GM18502 (cell line): Measurements from ENCODE around the gene FAM237B.
"Not testable (repeated sequence)": the region's sequence is repeated elsewhere in the genome, so short reads cannot be mapped to it uniquely, and the experiment has no call there.

Experiments
- ATAC-seq: cut with Tn5 transposase; IDR thresholded peaks from one replicate; pipeline ENCODE4 v1.9.1; 2021; ENCODE audit warnings: mild to moderate bottlenecking; ENCODE audit not compliant: unreplicated experiment, poor library complexity

Gene FAM237B

DNA sequence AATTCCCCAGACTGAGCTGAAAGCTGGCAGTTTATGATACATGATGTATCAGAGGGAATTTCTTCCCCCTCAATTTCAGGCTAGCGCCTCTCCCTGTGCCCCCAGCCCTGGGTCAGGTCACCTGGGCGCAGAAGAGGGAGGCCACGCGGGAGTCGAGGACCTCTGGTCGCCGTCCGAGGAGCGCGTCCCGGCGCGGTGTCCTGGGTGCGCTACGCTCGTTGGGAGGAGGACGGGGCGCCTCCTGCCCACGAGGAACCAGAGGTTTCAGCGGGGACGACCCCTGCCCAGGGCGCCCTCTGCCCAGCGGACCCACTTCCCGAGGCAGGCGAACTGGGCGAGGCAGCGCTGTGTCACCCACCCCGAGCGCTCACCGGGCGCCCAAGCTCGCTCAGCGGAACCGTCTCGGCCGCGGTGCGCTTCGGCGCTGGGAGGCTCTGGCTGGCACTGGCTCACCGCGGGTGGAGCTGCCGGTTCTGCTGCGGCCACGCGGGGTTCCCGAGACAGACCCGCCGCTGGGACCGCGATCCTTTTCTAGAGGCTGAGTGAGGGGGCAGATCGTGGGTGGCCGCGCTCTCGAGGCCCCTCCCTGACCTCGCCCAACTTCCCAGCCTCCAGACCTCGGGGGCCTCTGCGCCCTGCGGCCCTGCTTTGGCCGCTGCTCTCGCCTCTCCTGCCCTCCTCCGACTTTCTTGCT lies at the start of gene FAM237B:
Gene FAM237B (minus strand): TSS at position 504 of the 694 bp plus-strand sequence. CDS start 1,556 bp downstream, outside the sequence.
- ATAC-seq: no peak

DNA sequence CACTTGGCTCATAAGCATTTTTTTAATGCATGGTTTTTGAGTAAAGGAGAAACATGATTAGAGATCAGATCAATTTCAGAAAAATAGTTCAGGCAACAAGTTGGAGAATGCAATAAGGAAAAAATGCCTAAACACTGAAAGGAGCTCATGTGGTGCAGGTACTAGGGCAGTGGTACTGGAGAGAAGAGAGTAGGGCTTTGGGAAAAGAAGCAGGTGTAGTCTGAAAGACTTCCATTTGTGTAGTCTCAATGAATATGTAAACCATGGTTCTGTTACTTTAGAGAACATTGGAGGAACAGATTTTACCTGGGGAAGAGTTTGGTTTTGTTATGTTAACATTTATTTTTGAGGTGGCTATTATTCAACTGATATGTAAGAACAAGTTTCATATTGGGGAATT lies 30.9 kb upstream of the FAM237B start:
- no peak for ATAC-seq

DNA sequence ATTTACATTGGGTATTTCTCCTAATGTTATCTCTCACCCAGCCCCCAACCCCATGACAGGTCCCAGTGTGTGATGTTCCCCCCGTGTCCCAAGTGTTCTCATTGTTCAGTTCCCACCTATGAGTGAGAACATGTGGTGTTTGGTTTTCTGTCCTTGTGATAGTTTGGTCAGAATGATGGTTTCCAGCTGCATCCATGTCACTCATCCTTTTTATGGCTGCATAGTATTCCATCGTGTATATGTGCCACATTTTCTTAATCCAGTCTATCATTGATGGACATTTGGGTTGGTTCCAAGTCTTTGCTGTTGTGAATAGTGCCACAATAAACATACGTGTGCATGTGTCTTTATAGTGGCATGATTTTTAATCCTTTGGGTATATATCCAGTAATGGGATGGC lies 28.9 kb upstream of the FAM237B start:
- ATAC-seq: not testable (repeated sequence)

DNA sequence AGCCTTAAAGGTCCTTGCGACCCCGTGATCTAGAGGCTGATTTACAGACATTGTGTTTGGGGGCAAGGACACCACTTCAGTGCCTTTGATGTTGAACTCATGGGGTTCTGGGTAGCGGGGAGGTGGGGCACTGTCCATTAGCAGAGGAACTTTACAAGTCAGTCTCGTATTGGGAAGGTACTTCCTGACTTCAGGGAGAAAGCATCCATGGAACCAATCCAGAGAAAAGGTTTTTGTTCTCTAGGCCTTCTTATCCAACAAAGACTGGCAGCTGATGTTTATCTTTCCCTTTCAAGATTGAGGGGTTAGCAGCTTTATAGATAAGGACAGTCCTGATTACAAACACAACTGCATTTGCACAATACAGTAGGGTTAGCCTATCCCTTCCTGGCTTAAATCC lies 28.2 kb upstream of the FAM237B start:
- ATAC-seq: no peak

DNA sequence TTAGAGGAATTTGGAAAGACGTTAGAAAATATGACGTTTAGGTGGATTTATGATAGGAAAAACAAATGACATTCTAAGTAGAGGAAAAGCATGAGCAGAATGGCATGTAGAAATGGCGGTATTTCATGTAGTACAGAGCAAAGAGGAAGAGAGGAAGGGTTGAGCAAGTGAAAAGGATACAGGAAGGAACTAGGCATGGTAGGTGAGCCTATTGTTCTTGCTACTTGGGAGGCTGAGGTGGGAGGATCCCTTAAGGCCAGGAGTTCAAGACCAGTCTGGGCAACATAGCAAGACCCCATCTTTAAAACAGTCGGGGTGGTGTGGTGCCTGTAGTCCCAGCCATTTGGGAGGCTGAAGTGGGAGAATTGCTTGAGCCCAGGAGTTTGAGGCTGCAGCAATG lies 26.7 kb upstream of the FAM237B start:
- ATAC-seq: no peak

DNA sequence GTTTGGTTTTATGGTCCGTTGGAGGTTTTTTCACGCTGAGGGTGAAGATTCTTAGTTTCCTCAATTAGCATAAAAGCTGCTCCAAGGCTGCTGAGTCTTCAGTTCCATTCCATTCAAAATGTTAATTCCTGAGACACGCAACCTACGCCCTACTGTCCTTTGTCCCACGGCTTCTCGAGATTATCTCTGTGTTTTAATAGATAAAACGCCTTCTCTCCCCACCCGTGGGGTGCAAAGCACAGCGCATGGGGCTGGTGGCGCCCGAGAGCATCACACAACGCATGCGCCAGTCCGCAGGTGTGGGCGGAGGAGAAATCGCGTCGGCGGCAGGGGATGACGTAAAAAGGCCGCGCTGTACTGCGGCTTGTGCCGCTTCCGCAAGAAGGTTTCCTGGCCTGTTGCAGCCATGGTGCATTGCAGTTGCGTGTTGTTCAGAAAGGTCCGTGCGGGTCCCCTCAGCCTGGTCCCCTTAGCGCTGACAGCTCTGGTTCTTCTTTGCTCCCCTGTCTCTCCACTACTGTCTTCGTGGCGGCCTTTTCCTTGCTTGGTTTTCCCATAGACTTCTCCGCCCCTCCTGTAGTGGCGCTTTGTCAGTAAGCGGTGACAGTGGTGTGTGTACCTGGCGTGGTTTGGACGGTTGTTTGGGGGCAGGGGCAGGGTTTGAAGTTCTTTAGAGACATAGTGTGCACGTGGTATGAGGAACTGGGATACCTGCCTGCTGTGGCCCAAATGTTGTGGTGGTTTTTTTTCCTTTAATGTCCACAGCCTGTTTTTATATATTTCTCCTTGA lies 25.4 kb upstream of the FAM237B start, which contains the start of gene GTPBP10:
Gene GTPBP10 (plus strand): TSS at position 381 of the 790 bp plus-strand sequence. CDS start 26 bp downstream, at position 407.
- ATAC-seq: peak; percentile 94

DNA sequence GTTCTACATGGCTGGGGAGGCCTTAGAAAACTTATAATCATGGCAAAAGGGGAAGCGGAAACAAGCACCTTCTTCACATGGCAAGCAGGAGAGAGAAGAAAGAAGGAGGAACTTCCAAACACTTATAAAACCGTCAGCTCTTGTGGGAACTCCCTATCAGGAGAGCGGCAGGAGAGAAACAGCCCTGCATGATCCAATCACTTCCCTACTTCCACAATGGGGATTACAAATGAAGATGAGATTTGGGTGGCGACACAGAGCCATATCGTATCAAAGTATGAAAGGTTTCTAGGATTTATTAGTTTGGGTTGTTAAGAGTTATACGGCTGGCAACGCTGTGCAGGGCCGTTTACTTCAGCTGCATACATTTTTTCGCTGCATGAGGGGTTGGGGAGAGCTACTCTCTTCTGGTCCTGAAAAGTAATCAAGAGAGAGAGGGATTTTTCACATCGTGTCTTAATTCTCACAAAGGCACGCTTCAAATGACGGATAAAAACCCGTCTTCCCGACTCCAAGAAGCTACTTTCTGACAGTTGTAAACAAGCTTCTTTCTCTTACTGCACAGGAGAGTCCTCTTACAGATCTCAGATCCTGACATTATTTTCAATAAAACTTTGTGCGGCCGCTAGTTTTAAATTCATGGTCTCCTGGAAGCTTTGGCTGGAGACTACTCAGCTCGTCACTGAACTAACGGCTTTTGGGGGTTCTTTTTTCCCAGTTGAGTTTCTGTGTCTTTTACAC lies 24.7 kb upstream of the FAM237B start:
- ATAC-seq: peak; percentile 26

DNA sequence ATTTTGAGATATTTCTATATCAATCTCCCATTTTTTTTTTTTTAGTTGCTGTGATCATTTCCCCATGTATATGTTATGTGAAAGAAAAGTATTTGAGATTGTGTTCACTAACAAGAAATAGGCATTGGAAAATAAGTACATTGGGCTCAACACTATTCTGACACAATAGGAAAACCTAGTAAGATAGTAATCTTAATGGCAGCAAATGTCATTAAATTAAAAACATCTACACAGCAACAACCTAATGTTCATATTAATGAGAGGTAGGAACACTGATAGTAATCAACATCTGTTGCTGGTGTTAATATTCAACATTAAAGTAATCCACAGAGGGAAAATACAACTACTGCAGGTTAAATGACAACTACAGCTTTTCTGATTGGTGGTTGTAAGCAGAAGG lies 23.9 kb upstream of the FAM237B start:
- ATAC-seq: no peak

DNA sequence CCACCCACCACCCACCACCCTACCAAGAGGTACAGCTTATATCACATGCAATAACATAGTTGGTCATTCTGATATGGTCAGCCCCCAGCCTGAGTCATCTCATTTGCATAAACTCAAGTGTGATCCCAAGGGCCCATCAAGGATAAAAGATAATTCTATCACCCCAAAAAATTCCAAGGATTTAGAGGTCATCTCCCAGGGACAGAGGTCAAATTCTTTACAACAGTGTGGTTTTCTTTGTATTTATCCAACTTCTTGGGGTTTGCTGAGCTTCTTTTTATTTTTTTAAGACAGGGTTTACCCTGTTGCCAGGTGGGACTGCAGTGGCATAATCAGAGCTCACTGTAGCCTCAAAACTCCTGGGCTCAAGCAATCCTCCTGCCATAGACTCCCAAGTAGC lies 16.0 kb upstream of the FAM237B start:
- no peak for ATAC-seq

DNA sequence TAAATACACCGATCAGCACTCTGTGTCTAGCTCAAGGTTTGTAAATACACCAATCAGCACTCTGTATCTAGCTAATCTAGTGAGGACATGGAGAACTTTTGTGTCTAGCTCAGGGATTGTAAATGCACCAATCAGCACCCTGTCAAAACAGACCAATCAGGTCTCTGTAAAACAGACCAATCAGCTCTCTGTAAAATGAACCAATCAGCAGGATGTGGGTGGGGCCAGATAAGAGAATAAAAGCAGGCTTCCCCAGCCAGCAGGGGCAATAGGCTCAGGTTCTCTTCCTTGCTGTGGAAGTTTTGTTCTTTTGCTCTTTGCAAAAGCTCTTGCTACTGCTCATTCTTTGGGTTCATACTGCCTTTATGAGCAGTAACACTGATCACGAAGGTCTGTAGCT lies 13.8 kb upstream of the FAM237B start:
- not testable (repeated sequence) for ATAC-seq

DNA sequence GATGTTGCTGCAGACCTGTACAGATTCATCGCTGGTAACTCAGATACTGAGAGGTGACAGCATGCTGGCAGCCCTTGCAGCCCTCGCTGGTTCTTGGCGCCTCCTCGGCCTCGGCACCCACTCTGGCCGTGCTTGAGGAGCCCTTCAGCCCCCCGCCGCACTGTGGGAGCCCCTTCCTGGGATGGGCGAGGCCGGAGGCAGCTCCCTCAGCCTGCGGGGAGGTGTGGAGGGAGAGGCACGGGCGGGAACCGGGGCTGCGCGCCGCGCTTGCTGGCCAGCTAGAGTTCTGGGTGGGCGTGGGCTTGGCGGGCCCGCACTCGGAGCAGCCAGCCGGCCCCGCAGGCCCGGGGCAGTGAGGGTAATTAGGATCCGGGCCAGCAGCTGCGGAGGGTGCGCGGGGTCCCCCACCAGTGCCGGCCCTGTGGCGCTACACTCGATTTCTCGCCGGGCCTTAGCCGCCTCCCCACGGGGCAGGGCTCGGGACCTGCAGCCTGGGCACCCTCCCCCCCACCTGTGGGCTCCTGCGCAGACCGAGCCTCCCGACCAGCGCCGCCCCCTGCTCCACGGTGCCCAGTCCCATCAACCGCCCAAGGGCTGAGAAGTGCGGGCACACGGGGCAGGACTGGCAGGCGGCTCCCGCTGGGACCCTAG lies 13.2 kb upstream of the FAM237B start:
- ATAC-seq: no peak

DNA sequence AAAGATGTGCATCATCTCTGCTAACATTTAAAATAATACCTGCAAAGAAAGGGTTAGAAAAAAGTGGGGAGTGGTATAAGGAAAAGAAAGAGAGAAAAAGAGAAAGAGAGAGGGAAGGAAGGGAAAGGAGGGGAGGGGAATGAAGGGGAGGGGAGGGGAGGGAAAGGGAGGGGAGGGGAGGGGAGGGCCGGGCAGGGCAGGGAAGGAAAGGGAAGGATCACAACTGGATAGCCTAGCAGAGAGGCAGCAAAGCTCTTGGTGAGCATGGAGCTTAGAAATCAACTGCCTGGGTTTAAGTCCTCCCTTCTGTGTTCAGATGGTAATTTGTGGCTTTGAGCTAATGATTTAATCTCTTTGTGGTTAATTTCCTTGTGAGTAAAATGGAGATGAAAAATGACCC lies 5.4 kb upstream of the FAM237B start:
- no peak for ATAC-seq

DNA sequence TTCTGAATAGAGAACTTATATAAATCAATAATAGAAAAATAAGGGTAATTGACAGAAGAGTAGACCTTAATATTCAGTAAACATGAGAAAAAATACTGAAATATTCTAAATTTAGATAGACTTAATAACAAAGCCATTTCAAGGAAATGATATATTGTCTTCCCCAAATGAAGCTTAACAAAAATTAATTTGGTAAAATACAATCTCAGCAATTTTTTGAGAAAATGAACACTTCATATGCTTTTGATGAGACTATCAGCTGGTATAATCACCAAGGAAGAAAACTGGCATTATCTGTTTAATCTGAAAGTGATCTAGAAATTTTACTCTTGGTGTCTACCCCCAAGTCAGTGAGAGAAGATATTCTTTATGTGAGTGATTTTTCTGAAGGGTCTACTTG lies 1.7 kb upstream of the FAM237B start:
- no peak for ATAC-seq

DNA sequence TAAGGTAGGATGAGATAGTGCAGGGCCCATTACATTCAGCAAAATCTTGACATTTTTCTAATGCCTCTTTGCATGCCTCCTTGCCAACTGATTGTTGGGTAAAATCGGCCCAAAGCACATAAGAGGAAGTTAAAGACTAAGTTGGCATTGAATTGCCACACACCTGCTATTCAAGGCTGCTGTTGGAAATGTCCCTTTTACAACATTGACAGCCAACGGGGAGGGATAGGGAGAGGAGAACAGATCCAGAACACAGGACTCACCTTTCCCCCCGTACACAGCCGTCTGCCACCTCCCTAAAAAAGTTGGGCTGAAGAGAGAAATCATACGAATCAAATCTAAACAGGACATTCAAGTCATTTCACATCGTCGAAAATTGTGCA lies 695 bp downstream of the FAM237B start:
- no peak for ATAC-seq

DNA sequence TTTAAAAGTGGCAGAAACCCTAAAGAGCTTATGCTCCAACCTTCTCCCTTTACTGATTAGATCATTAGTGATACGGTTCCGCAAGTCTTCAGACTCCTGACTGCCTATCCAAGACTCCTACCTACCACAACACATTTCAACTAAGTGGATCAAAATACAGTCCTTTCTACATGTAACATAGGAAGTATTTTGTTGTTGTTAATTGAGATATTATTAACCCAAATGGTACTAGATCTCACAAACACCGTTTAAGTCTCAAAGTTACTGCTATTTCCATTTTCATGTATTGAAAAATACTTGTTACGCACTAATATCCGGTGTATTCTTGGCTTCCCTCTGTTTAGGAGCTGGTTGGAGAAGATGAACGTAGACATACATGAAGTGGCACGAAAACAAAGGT lies 1.1 kb downstream of the FAM237B start:
- ATAC-seq: no peak

DNA sequence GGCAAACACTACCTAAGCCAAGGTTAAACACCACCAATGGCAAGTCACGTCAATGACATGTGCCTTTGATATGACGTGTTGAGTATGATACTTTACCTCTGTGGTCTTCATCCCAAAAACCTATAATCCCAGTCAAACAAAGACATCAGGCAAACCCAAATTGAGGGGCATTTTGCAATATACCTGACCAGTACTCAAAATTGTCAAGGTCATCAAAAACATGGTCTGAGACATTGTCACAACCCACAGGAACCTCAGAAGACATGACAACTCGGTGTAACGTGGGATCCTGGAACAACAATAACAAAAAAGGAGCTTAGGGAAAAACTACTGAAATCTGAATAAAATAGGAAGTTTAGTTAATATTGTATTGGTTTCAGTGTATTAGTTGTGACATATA lies 7.2 kb downstream of the FAM237B start:
- ATAC-seq: no peak

DNA sequence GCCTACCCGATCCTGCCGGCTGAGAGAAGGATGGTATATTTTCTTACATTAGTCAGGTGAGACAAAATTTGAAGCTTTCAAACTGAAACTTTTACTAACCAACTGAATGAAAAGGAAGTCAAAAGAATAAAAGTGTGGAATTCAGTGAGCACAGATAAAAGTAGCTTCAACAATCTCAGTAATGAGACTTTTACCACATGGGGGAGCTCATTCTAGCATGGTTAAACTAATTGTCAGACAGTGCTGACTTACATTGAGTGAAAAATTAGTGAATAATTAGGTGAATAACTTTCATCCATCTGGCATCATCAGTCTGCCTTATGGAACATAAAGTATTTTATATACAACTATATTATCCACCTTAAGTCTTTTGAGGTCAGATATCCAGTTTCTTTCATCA lies 8.4 kb downstream of the FAM237B start:
- no peak for ATAC-seq

DNA sequence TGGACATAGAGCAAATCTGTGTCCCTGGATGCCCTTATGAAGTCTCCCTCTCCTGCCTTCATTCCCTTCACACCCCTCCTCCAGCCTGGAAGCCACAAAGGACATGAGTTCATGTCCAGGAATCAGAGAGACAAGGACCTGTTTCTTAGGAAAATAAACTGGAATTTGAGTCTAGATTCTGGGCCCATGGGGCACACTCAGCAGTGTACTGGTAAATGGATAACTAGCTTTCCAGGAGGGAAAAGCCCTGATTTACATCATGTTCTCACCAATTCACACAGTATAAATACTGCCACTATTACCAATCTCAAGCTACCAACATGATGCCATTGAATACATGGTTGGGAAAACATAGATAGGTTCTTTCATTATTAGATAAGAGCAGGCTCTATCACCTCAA lies 9.9 kb downstream of the FAM237B start:
- no peak for ATAC-seq

DNA sequence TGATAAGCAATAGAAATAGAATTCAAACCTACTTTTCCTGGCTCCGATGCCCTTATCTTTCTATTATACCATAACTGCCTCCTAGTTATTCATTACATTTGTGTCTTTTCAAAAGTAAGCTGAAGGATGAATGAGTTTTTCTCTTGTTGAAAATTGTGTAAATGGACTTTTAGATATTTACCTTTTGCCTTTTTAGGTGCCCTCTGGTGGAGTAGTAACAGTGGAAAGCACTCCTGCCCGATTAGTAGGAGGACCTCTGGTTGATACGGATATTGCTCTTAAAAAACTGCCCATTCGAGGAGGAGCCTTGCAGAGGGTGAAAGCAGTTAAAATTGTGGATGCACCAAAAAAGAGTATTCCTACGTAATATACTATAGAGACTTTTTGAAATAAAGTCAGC lies 11.2 kb downstream of the FAM237B start:
- no peak for ATAC-seq

DNA sequence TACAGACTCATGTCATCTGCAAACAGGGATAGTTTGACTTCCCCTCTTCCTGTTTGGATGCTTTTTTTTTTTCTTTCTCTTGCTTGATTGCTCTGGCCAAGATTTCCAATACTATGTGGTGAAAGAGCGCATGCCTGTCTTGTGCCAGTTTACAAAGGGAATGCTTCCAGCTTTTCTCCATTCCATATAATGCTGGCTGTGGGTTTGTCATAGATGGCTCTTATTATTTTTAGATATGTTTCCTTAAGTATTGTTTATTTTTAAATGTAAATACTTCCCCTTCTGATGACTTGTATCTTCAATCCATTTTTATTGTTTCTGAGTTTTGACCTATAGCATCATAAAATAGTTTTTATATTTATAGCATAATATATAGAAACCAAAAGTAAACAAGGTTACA lies 17.9 kb downstream of the FAM237B start:
- ATAC-seq: no peak
